DOHH2 (cell line): ENCODE measurements around the gene MPDZ.

Source experiments
- CTCF ChIP-seq: fragments of 200-600 bp; sonication (generic); IDR thresholded peaks from one replicate; pipeline ENCODE4 v1.5.1; 2014; ENCODE audit warnings: antibody characterized with exemption, mild to moderate bottlenecking, low read depth, low read length; ENCODE audit not compliant: poor library complexity, severe bottlenecking
- EZH2phosphoT487 ChIP-seq: fragments of 200-600 bp; sonication (generic); IDR thresholded peaks from 2 replicates; pipeline ENCODE4 v1.6.1; 2017; ENCODE audit warnings: borderline replicate concordance, mild to moderate bottlenecking, antibody characterized with exemption, low read length, moderate library complexity, mixed read lengths

- TF ChIP-seq CTCF: no peak
- TF ChIP-seq EZH2phosphoT487: no peak
These were observed 11.7 kb downstream of the MPDZ start for GRCh38 chr9:13267743-13268142.
